GM18520 (cell line): Measurements from ENCODE around the gene VPS33A.

ENCODE experiments used
- ATAC-seq: cut with Tn5 transposase; IDR thresholded peaks from one replicate; pipeline ENCODE4 v1.9.1; 2021; ENCODE audit not compliant: unreplicated experiment

Gene VPS33A

GRCh38 chr12:122184517-122184916, 81.8 kb downstream of the VPS33A start:
- no peak for ATAC-seq

- ATAC-seq = no peak
Measured at GRCh38 chr12:122183588-122183940, 82.7 kb downstream of the VPS33A start.

- no peak for ATAC-seq
Measured at GRCh38 chr12:122182887-122183587, 83.3 kb downstream of the VPS33A start, which contains the start of gene LRRC43. Gene LRRC43, plus strand, starts transcription at chr12:122183123. Its CDS starts 22 bp downstream, at chr12:122183145.
